Activated naive CD8-positive, alpha-beta T cell treated with anti-CD3 and anti-CD28 coated beads, Interleukin-2, amount 50 U/mL, for 24 hours (primary cell): ENCODE measurements around the gene AGXT.

ENCODE experiments used
- ATAC-seq: fragments of 150-1000 bp; cut with Tn5 transposase; one replicate; pipeline ENCODE4 v1.10.0; 2021
- DNase-seq: peaks from one replicate; pipeline ENCODE4 v3.0.0; 2021
- H3K27ac Mint-ChIP-seq: one replicate; pipeline ENCODE4 v1.8.0; 2021; ENCODE audit warnings: mild to moderate bottlenecking, mixed read lengths
- H3K27me3 Mint-ChIP-seq: one replicate; pipeline ENCODE4 v1.8.0; 2021; ENCODE audit warnings: mixed read lengths
- H3K36me3 Mint-ChIP-seq: one replicate; pipeline ENCODE4 v1.8.0; 2021; ENCODE audit warnings: low read depth, mixed read lengths
- H3K4me1 Mint-ChIP-seq: one replicate; pipeline ENCODE4 v1.8.0; 2021; ENCODE audit warnings: mixed read lengths
- H3K4me3 Mint-ChIP-seq: one replicate; pipeline ENCODE4 v1.8.0; 2021; ENCODE audit warnings: mild to moderate bottlenecking, moderate library complexity, mixed read lengths
- H3K9me3 Mint-ChIP-seq: one replicate; pipeline ENCODE4 v1.8.0; 2021; ENCODE audit warnings: mixed read lengths

The AGXT gene

DNA sequence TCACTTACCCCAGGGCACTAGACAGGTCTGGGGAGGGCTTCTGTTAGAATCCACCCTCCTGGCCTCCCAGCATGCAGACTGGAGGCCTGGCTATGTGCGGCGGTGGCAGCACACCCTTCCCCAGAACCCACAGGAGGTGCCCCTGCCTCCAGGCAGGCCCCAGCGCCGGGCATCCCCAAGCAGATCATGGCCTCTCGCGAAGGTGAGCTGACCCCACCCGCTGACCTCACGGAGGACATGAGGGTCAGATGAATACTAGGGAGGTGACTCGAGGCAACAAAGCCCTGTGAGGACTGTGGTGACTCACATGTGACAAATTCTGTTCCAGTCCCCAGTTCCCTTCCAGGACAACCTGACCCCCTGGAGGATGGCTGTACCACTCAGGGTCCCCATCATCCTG is 25.4 kb downstream of the AGXT start:
- Mint-ChIP-seq H3K9me3 (no peaks in the 10 kb centered on the region), H3K27ac (no peak overlapping the region), H3K36me3 (no peaks in the 10 kb centered on the region), H3K4me1 (peaks cover 5% of the 10 kb centered on the region), H3K4me3 (no peak overlapping the region), H3K27me3 (peaks cover 2% of the 10 kb centered on the region)
- ATAC-seq (peak; percentile 13), DNase-seq (no peak)

DNA sequence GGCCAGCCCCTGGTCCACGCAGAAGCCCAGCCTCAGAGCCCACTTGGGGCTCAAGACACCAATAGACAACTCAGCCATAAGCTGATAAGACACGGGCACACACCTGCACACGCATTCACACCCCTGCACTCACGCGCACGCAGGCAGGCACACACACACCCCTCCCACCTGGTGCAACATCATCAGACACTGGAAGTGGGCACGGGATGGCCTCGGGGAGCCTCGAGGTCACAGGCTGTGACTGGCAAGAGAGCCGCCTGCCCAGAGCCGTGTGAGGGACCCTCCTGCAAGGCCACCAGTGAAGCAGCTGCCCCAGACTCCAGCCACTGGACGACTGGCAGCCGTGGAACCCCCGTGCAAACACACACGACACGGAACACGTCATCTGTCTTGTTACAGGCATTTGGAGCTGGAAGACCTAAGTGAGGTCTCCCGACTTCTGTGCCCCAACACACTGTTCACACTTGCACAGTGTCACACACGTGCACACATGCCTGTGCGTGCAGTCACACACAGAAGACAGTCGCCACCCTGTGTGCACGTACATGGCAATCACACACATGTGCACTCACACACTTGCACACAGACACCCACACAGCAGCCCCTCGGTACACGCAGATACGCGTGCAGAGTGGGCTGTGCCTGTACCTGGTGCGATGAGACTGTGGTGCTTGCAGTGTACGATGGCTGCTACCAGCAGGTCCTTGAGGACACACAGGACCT is 26.4 kb downstream of the AGXT start:
- H3K27me3 Mint-ChIP-seq = peaks cover 2% of the 10 kb centered on the region
- H3K27ac Mint-ChIP-seq = no peak overlapping the region
- DNase-seq = no peak
- ATAC-seq = no peak
- H3K36me3 Mint-ChIP-seq = no peaks in the 10 kb centered on the region
- H3K4me3 Mint-ChIP-seq = no peak overlapping the region
- H3K9me3 Mint-ChIP-seq = no peaks in the 10 kb centered on the region
- peaks cover 5% of the 10 kb centered on the region for H3K4me1 Mint-ChIP-seq

DNA sequence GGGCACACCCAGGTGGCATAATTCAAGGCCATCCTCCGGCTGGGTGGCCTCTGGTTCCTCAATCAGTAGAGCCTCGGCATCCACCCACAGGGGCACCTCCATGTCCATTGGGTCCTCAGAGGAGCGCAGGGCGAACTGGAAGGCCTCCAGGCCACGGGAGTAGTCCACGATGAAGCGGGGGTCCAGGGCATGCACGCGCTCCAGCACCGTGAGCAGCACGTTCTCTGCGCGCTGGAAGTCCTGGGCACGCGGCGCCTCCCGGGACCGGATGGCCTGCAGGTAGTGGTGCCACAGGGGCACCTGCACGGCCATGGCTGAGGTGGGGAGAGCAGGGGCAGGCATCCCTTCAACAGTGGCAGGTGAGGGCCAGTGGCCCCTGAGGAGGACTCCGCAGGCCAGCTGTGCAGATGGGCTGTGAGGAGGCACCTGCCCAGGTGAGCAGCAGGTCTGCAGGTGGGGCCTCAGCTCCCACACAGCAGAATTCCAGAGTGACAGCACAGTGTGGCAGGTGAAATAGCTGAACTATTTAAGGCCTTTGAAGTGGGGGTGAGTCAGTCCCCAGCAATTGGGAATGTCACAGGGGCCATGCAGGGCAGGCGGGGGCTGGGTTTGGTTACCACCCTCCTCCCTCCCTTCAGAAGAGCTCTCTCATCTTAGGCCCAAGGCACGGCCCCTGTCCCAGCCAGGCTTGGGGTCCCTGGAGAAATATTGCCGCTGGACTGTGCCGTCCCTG is 27.2 kb downstream of the AGXT start, which contains the start of gene MAB21L4:
Gene MAB21L4, minus strand, starts transcription at position 501 of the 733 bp plus-strand sequence. Its CDS starts 159 bp downstream, at position 342.
- H3K36me3 Mint-ChIP-seq = no peaks in the 10 kb centered on the region
- DNase-seq = no peak
- no peak within 1 kb of the TSS for H3K4me3 Mint-ChIP-seq
- H3K27ac Mint-ChIP-seq = no peak within 1 kb of the TSS
- no peaks in the 10 kb centered on the region for H3K9me3 Mint-ChIP-seq
- H3K27me3 Mint-ChIP-seq = peaks cover 2% of the 10 kb centered on the region
- H3K4me1 Mint-ChIP-seq = peaks cover 5% of the 10 kb centered on the region
- no peak for ATAC-seq

DNA sequence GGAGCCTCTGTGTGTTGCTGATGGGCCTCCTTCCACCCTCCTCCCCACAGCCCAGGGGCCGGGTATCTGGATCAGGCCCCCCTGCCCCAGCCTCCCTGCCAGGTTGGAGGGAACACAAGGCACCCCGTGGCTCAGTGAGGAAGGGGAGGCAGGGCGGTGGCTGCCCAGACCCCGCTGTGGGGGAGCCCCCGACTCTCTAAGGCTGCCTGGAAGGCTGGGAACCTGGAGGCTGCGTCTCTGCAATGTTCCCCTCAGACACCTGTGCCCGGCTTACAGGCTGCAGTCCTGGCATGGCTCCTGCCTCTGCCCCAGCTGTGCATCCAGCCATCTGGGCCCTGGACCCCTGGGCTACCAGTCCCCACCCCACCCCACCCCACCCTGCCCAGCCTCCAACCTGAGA is 27.8 kb downstream of the AGXT start:
- no peaks in the 10 kb centered on the region for H3K9me3 Mint-ChIP-seq
- H3K27me3 Mint-ChIP-seq = peaks cover 2% of the 10 kb centered on the region
- H3K4me3 Mint-ChIP-seq = no peak overlapping the region
- peaks cover 5% of the 10 kb centered on the region for H3K4me1 Mint-ChIP-seq
- H3K27ac Mint-ChIP-seq = no peak overlapping the region
- no peak for DNase-seq
- no peak for ATAC-seq
- no peaks in the 10 kb centered on the region for H3K36me3 Mint-ChIP-seq

DNA sequence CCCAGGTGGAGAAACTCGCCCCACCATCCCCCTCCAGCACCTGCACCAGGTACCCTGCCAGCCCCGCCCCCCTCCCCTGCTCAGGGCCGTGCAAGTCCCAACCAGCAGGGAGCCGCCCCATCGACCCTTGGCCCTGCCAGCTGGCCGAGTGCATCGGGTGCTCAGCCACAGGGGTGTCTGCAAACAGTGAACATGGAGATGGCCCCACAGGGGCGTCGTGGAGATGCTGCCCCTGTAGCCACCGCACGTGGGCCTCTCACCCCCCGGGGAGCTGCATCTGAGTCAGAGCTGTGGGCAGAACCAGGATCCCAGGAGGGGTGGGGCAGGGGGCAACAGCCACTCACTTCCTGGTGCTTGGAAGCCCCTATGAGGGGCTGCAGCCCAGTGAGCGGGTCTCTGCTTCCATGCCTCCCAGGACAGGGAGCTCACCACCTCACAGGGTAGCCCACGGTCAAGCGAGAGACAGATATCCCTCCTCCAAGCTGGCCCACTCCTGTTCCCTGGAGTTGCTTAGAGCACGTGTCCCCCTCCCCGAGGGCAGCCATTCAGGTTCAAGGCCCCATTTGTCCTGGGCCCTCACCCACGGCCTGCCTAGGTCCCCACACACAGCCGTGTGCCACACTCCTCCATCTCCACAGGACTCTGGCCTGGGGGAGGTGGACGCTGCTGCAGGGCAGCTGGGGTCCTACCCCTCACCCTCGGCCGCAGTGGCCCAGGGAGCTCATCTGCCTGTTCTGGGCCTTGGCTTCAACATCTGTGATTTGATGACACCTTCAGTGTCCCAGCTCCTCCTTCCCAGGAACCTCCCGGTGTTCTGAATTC is 28.5 kb downstream of the AGXT start:
- ATAC-seq = no peak
- Mint-ChIP-seq H3K27ac (no peak overlapping the region), H3K36me3 (no peaks in the 10 kb centered on the region), H3K4me3 (no peak overlapping the region), H3K27me3 (peaks cover 2% of the 10 kb centered on the region), H3K4me1 (peaks cover 5% of the 10 kb centered on the region), H3K9me3 (no peaks in the 10 kb centered on the region)
- DNase-seq = no peak

DNA sequence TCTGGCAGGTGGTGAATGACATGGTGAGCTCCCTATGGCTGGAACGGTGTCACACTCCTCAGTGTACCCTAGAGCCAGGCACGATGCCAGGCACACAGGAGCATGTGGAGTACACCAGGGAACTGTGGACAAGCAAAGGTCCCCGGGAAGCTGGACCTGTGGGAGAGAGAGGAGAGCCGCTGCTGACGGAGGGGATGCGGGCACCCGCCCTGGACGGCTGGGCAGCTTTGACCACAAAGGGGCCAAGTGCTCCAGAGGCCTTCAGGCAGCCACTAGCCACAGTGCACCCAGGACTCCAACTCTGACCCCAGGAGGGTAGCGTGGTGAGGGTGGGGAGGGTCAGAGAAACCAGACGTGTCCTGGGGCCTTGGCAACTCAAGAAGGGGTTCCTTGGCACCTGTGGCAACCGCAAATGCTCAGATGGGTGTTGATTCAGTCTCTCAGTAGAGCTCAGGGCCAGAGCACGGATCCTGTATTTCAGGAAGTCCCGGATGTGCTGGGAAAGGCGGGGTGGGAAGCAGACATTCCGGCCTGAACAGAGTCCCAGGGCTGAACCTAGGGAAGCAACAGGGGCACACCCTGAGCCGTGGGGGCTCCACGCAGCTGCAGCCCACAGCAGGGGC is 29.6 kb downstream of the AGXT start:
- no peaks in the 10 kb centered on the region for H3K9me3 Mint-ChIP-seq
- H3K36me3 Mint-ChIP-seq = no peaks in the 10 kb centered on the region
- no peak overlapping the region for H3K4me3 Mint-ChIP-seq
- peaks cover 5% of the 10 kb centered on the region for H3K4me1 Mint-ChIP-seq
- DNase-seq (no peak), ATAC-seq (no peak)
- H3K27ac Mint-ChIP-seq = no peak overlapping the region
- peaks cover 2% of the 10 kb centered on the region for H3K27me3 Mint-ChIP-seq

DNA sequence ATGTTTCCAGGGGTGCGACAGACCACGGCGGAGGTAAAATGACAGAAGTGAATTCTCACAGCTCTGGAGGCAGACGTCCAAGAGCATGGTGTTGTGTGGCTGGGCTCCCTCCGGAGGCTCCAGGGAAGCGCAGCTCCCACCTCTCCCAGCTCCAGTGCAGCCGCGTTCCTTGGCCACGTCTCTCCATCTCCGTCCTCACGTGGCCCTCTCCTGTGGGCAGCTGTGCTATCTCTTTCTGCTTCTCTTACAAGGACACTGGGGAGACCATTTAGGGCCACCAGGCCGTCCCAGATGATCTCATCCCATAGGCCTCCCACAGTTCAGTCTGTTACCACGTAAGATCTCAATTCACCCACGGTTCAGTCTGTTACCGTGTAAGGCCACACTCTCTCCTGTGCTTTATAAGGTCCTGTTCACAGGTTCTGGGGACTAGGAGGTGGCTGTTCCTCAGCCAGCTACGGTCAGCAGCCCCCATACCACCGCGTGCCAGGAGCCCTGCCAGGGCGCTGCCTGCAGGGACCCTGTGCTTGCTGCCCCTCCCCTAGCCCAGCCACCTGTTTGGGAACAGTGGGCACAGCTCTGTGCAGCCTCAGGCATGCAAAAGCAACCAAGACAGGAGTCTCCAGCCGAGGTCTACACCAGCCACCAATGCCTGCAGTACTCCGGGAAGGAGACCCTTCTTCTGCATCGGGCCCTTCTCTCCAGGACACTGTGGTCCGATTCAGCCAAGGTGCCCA is 30.3 kb downstream of the AGXT start:
- no peak overlapping the region for H3K27ac Mint-ChIP-seq
- peaks cover under 1% of the 10 kb centered on the region for H3K4me1 Mint-ChIP-seq
- peaks cover 2% of the 10 kb centered on the region for H3K27me3 Mint-ChIP-seq
- DNase-seq (no peak), ATAC-seq (no peak)
- H3K9me3 Mint-ChIP-seq = no peaks in the 10 kb centered on the region
- no peak overlapping the region for H3K4me3 Mint-ChIP-seq
- no peaks in the 10 kb centered on the region for H3K36me3 Mint-ChIP-seq

DNA sequence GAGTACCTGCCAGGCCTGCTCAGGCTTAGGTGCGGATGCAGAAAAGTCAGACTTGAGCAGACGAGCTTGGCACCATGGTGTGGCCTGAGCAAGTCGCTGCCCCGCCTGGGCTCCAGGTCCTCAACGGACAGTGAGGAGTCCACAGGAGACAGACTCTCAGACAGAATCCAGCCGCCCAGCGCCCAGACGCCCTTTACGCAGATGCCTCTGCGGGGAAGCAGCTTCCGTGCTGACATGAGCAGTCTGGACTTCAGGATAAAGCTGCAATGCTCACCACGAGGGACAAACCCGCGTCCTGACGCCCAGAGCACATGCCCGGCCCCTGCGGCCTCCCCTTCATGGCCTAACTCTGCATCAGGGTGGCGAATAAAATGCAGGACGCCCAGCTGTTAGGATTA is 30.8 kb downstream of the AGXT start:
- H3K27me3 Mint-ChIP-seq = peaks cover 2% of the 10 kb centered on the region
- no peaks in the 10 kb centered on the region for H3K9me3 Mint-ChIP-seq
- H3K27ac Mint-ChIP-seq = no peak overlapping the region
- DNase-seq = no peak
- ATAC-seq = no peak
- H3K36me3 Mint-ChIP-seq = no peaks in the 10 kb centered on the region
- H3K4me3 Mint-ChIP-seq = no peak overlapping the region
- no peaks in the 10 kb centered on the region for H3K4me1 Mint-ChIP-seq

DNA sequence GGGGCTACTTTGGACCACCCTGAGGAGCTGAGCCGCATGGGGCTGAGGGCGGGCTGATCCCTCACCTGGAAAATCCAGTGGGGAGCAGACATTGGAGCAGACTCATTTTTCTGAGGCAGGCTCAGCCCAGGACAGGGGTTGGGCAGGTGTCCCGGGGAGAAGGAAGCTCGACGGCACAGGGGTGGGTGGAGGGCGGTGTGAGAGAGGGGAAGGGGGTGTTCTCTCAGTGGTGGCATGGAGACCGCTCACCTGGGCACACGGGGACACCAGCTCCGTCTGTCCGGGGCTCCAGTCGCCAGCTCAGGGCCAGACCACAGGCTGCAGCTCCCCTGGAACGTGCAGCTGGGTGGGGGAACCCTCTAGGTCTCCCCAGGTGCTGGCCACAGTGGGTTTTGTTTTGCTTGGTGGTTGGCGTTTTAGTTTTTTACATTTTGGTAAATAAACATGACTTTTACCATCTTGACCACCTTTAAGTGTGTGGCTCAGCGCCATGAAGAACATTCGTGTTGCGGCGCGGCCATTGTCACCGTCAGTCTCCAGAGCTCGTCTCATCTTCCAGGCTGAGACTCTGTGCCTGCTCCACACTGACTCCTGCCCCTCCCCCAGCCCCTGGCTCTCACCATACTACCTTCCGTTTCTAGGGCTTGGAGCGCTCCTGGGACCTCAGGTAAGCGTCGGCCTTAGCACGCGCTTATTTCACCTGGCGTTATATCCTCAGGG is 31.7 kb downstream of the AGXT start:
- H3K36me3 Mint-ChIP-seq = no peaks in the 10 kb centered on the region
- peaks cover 2% of the 10 kb centered on the region for H3K27me3 Mint-ChIP-seq
- DNase-seq (no peak), ATAC-seq (no peak)
- no peaks in the 10 kb centered on the region for H3K4me1 Mint-ChIP-seq
- H3K27ac Mint-ChIP-seq = no peak overlapping the region
- H3K9me3 Mint-ChIP-seq = no peaks in the 10 kb centered on the region
- H3K4me3 Mint-ChIP-seq = no peak overlapping the region

DNA sequence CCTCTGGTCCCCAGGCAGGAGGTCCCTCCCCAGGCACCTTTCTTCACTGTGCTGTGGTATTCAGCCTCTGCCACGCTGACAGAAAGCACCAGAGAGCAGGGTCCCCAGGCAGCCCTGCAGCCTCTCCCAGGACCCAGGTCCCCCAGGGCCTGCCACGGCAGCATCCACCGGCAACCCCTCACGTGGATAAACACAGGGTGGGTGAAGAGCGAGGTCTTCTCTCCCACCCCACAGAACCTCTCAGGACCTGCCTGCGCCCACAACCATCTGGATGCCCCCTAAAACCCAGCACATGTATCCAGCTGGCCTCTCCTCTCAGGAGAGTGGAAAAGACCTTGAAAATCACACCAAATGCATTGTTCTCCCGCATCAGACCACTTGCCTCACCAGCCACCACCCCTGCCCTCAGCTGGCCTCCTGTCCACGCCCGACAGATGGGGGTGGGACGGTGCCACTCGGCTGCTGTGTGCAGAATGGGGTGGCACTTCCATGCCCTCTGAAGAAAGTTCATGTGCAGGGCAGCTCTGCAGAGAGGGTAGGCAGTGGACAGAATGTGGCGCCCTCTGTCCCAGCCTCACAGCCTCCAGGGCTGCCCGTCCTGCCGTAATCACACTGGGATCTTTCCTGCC is 33.5 kb downstream of the AGXT start:
- no peak for ATAC-seq
- no peaks in the 10 kb centered on the region for H3K36me3 Mint-ChIP-seq
- no peaks in the 10 kb centered on the region for H3K9me3 Mint-ChIP-seq
- no peak overlapping the region for H3K4me3 Mint-ChIP-seq
- H3K27me3 Mint-ChIP-seq = peaks cover 2% of the 10 kb centered on the region
- H3K4me1 Mint-ChIP-seq = no peaks in the 10 kb centered on the region
- DNase-seq = no peak
- no peak overlapping the region for H3K27ac Mint-ChIP-seq

DNA sequence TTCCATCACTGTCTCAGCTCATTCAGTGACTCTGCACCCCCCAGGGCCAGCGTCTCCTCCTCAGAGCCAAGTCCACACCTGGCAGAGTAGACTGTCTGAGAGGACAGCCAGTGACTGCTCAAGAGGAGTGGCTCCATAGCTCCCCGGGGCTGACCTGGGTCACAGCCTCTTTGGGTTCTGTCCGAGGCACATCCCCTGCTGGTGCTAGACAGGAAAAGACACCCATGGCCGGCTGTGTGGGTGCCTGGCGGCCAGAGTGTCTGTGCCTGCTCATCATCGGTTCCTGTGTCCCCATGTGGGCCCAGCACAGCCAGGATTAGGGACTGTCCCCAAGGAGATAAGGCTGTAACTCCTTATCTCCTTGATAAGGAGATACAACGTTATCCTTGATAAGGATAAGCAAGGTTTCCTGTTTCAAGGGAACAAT is 34.0 kb downstream of the AGXT start:
- no peak overlapping the region for H3K27ac Mint-ChIP-seq
- no peaks in the 10 kb centered on the region for H3K9me3 Mint-ChIP-seq
- no peaks in the 10 kb centered on the region for H3K4me1 Mint-ChIP-seq
- H3K4me3 Mint-ChIP-seq = no peak overlapping the region
- ATAC-seq = no peak
- no peaks in the 10 kb centered on the region for H3K36me3 Mint-ChIP-seq
- H3K27me3 Mint-ChIP-seq = peaks cover 2% of the 10 kb centered on the region
- no peak for DNase-seq

DNA sequence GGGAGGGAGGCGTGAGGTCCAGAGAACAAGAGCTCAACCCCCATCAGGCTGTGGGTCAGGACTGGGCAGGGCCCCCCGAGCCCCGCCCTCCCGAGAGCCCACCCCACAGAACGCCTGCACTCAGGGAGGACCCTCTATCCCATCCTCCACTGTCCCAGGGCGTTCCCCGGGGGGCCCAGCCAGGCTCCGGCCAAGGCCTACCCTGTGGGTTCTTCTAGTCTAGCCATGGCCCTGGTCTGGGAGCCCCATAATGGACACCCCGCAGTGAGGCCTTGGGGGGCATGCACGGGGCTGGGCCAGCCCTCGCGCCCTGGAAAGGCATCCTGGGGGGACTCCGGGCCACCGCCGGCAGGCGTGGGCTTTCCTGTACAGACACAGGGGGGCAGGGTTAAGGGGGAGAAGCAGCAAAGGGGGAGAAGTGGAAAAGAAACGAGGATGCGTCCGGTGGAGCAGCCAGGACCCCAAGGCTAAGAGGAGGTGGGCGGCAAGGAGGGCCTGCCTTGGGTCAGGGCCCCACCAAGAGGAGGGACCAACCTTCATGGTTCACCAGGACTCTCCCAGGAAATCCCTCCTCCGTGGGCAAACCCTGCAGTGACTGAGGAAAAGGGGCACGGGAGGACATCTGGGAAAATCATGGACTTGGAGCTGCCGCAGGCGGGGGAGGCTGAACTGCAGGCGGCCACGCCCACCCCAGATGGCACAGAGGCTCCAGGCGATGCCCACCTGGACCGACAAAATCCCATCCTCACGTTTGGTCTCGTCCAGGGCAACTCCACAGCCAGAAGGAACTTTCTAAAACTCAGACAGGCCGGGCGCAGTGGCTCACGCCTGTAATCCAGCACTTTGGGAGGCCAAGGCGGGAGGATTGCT is 34.8 kb downstream of the AGXT start:
- Mint-ChIP-seq H3K4me1 (no peaks in the 10 kb centered on the region), H3K27me3 (no peaks in the 10 kb centered on the region), H3K9me3 (no peaks in the 10 kb centered on the region), H3K4me3 (no peak overlapping the region), H3K27ac (no peak overlapping the region), H3K36me3 (no peaks in the 10 kb centered on the region)
- DNase-seq (no peak), ATAC-seq (no peak)
